Neutrophil (primary cell): Measurements from ENCODE around the gene PPP5C.
"Not testable (repeated sequence)": the region's sequence is repeated elsewhere in the genome, so short reads cannot be mapped to it uniquely, and the experiment has no call there.

Experiments used
- H3K27ac ChIP-seq: fragments of 200-600 bp; sonication (generic); 2 replicates; pipeline ENCODE4 v1.5.1; 2016; ENCODE audit warnings: mild to moderate bottlenecking, moderate library complexity
- H3K27me3 ChIP-seq: fragments of 200-600 bp; sonication (generic); 2 replicates; pipeline ENCODE4 v1.6.0; 2016; ENCODE audit warnings: mild to moderate bottlenecking
- H3K36me3 ChIP-seq: fragments of 200-600 bp; sonication (generic); 2 replicates; pipeline ENCODE4 v1.5.1; 2017
- H3K4me1 ChIP-seq, 2 experiments: fragments of 200-600 bp in 1 of 2; sonication (generic) in 1 of 2; 1 replicate in 1 of 2; 2 replicates in 1 of 2; pipeline versions ENCODE4 v1.5.1 to v1.6.1; 2013 to 2016; ENCODE audit warnings: low read depth in 1 of 2, low read length in 1 of 2, mild to moderate bottlenecking in 1 of 2, moderate library complexity in 1 of 2; ENCODE audit not compliant: control insufficient read depth in 1 of 2, insufficient read depth in 1 of 2
- H3K4me3 ChIP-seq, 2 experiments: fragments of 200-600 bp in 1 of 2; sonication (generic) in 1 of 2; 1 replicate in 1 of 2; 2 replicates in 1 of 2; pipeline ENCODE4 v1.5.1; 2013 to 2016; ENCODE audit warnings: low read depth in 1 of 2, low read length in 1 of 2, mild to moderate bottlenecking in 1 of 2, moderate library complexity in 1 of 2
- H3K9me3 ChIP-seq: fragments of 200-600 bp; sonication (generic); 2 replicates; pipeline ENCODE4 v1.5.1; 2016
- CTCF ChIP-seq: fragments of 200-600 bp; sonication (generic); IDR thresholded peaks from 2 replicates; pipeline ENCODE4 v1.5.1; 2016; ENCODE audit warnings: antibody characterized with exemption

Gene PPP5C

GRCh38 chr19:46374536-46375475 is 27.9 kb downstream of the PPP5C start:
- TF ChIP-seq CTCF, result no peak
- H3K4me1 ChIP-seq, result no peaks in the 10 kb centered on the region
- no peaks in the 10 kb centered on the region for H3K9me3 ChIP-seq
- H3K27me3 ChIP-seq, result no peaks in the 10 kb centered on the region
- H3K27ac ChIP-seq, result no peak overlapping the region
- H3K4me3 ChIP-seq, result no peak overlapping the region
- H3K36me3 ChIP-seq, result peaks cover 32% of the 10 kb centered on the region

GRCh38 chr19:46375476-46376067 is 28.7 kb downstream of the PPP5C start:
- not testable (repeated sequence) for H3K27ac ChIP-seq, H3K27me3 ChIP-seq, H3K4me1 ChIP-seq, H3K9me3 ChIP-seq, H3K4me3 ChIP-seq
- H3K36me3 ChIP-seq, result peaks cover 32% of the 10 kb centered on the region

- peaks cover 34% of the 10 kb centered on the region for H3K36me3 ChIP-seq
- no peak overlapping the region for H3K4me3 ChIP-seq
- no peaks in the 10 kb centered on the region for H3K9me3 ChIP-seq
- no peak for TF ChIP-seq CTCF
- H3K4me1 ChIP-seq, result no peaks in the 10 kb centered on the region
- no peaks in the 10 kb centered on the region for H3K27me3 ChIP-seq
- H3K27ac ChIP-seq, result no peak overlapping the region
Observed at GRCh38 chr19:46376241-46377153, 29.6 kb downstream of the PPP5C start.

- TF ChIP-seq CTCF, result no peak
- H3K36me3 ChIP-seq, result peaks cover 43% of the 10 kb centered on the region
- no peak overlapping the region for H3K27ac ChIP-seq
- no peaks in the 10 kb centered on the region for H3K4me1 ChIP-seq
- no peak overlapping the region for H3K4me3 ChIP-seq
- H3K27me3 ChIP-seq, result no peaks in the 10 kb centered on the region
- H3K9me3 ChIP-seq, result no peaks in the 10 kb centered on the region
Observed at GRCh38 chr19:46378268-46378667, 31.4 kb downstream of the PPP5C start.

- Histone ChIP-seq H3K4me3 (no peak overlapping the region), H3K27ac (no peak overlapping the region), H3K36me3 (peaks cover 55% of the 10 kb centered on the region), H3K4me1 (no peaks in the 10 kb centered on the region), H3K9me3 (no peaks in the 10 kb centered on the region), H3K27me3 (no peaks in the 10 kb centered on the region)
- TF ChIP-seq CTCF, result no peak
Observed at GRCh38 chr19:46380690-46381089, 33.8 kb downstream of the PPP5C start.
